IMR-90 (cell line): ENCODE results near the gene TNFSF13B.

Experiments
- MXI1 ChIP-seq: IDR thresholded peaks from 2 replicates; pipeline ENCODE4 v1.6.1; 2012; ENCODE audit warnings: low read depth, mild to moderate bottlenecking, low read length, moderate library complexity, borderline replicate concordance
- POLR2A ChIP-seq: IDR thresholded peaks from 2 replicates; pipeline ENCODE4 v1.6.1; 2012; ENCODE audit warnings: mild to moderate bottlenecking, low read depth, low read length
- SMC3 ChIP-seq: fragments of 150-350 bp; IDR thresholded peaks from 2 replicates; pipeline ENCODE4 v1.6.1; 2016; ENCODE audit warnings: low read depth, mild to moderate bottlenecking, antibody characterized with exemption, low read length, moderate library complexity
- TF ChIP-seq, protein P1 (sequence below): conservative IDR thresholded peaks from 2 replicates; pipeline ENCODE4 v1.5.1; 2012; ENCODE audit warnings: mild to moderate bottlenecking, low read depth, low read length, improper control_type of control experiment

DNA sequence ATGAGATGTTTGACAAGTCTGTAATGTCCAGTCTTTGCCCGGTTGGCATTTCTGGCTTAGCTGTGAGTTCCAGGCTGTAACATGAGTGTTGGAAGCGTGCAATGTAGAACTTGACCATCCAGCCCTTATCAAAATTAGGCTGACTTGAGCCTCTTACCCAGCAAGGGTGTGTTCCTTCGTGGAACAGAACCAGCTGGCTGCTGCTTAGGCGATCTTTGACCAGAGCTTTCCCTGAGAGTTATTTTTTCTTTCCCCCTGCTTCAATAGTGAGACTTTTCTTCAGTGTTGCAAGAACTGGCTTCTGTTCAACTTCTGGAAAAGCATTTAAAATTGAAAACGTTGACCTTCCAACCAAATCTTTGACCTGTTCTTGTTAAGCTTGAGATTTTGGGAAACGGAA is 6.5 kb downstream of the TNFSF13B start:
- TF ChIP-seq MXI1 (no peak), POLR2A (no peak), SMC3 (no peak)
- TF ChIP-seq, protein P1, sequence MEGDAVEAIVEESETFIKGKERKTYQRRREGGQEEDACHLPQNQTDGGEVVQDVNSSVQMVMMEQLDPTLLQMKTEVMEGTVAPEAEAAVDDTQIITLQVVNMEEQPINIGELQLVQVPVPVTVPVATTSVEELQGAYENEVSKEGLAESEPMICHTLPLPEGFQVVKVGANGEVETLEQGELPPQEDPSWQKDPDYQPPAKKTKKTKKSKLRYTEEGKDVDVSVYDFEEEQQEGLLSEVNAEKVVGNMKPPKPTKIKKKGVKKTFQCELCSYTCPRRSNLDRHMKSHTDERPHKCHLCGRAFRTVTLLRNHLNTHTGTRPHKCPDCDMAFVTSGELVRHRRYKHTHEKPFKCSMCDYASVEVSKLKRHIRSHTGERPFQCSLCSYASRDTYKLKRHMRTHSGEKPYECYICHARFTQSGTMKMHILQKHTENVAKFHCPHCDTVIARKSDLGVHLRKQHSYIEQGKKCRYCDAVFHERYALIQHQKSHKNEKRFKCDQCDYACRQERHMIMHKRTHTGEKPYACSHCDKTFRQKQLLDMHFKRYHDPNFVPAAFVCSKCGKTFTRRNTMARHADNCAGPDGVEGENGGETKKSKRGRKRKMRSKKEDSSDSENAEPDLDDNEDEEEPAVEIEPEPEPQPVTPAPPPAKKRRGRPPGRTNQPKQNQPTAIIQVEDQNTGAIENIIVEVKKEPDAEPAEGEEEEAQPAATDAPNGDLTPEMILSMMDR: no peak
